Amniotic epithelial cell (primary cell): ENCODE measurements around the gene RBBP8.

ENCODE experiments used
- DNase-seq: peaks from one replicate; pipeline ENCODE4 v3.0.0-alpha.2; 2010; ENCODE audit warnings: low read depth

RBBP8 gene

GRCh38 chr18:23065234-23065806, 132.2 kb downstream of the RBBP8 start:
- no peak for DNase-seq

- peak; percentile 55 for DNase-seq
These were observed 132.9 kb downstream of the RBBP8 start for GRCh38 chr18:23066060-23066459.

- DNase-seq, result no peak
These were observed 133.4 kb downstream of the RBBP8 start for GRCh38 chr18:23066504-23067039.

GRCh38 chr18:23067236-23067635, 134.1 kb downstream of the RBBP8 start:
- peak; percentile 19 for DNase-seq

- DNase-seq, result no peak
These were observed 134.9 kb downstream of the RBBP8 start for GRCh38 chr18:23068011-23068410.

- no peak for DNase-seq
These were observed 135.6 kb downstream of the RBBP8 start for GRCh38 chr18:23068570-23069310.

- DNase-seq, result no peak
These were observed 136.4 kb downstream of the RBBP8 start for GRCh38 chr18:23069481-23069880.

GRCh38 chr18:23069898-23070297, 136.8 kb downstream of the RBBP8 start:
- DNase-seq, result no peak

- peak; percentile 17 for DNase-seq
These were observed 138.2 kb downstream of the RBBP8 start for GRCh38 chr18:23071285-23071684.

GRCh38 chr18:23072079-23072478, 139.0 kb downstream of the RBBP8 start:
- no peak for DNase-seq

GRCh38 chr18:23073996-23074606, 141.0 kb downstream of the RBBP8 start:
- no peak for DNase-seq
